Epidermal melanocyte (primary cell): ENCODE data around the gene FRMD6.
"Not testable (repeated sequence)": the region's sequence is repeated elsewhere in the genome, so short reads cannot be mapped to it uniquely, and the experiment has no call there.

ENCODE experiments used
- DNase-seq: peaks from one replicate; pipeline ENCODE4 v3.0.0; 2011; ENCODE audit warnings: low spot score; ENCODE audit not compliant: insufficient read length

Gene FRMD6

GRCh38 chr14:51719955-51720354, 68.2 kb downstream of the FRMD6 start:
- DNase-seq = no peak

GRCh38 chr14:51723990-51724389, 72.3 kb downstream of the FRMD6 start:
- DNase-seq = no peak

GRCh38 chr14:51724650-51725049, 72.9 kb downstream of the FRMD6 start:
- DNase-seq = no peak

- DNase-seq = no peak
These were observed 73.4 kb downstream of the FRMD6 start for GRCh38 chr14:51725061-51725460.

- no peak for DNase-seq
These were observed 74.6 kb downstream of the FRMD6 start for GRCh38 chr14:51726166-51726899.

- no peak for DNase-seq
These were observed 75.8 kb downstream of the FRMD6 start for GRCh38 chr14:51727526-51727925.

- DNase-seq = no peak
These were observed 78.4 kb downstream of the FRMD6 start for GRCh38 chr14:51730098-51730497.

- DNase-seq = no peak
These were observed 79.0 kb downstream of the FRMD6 start for GRCh38 chr14:51730684-51731083.

GRCh38 chr14:51732494-51733112, 80.9 kb downstream of the FRMD6 start:
- no peak for DNase-seq

- no peak for DNase-seq
These were observed 81.4 kb downstream of the FRMD6 start for GRCh38 chr14:51733147-51733546.

GRCh38 chr14:51735851-51736250, 84.1 kb downstream of the FRMD6 start:
- DNase-seq = no peak

GRCh38 chr14:51738754-51739153, 87.0 kb downstream of the FRMD6 start:
- DNase-seq = no peak

GRCh38 chr14:51743588-51744000, 91.9 kb downstream of the FRMD6 start:
- no peak for DNase-seq

- DNase-seq = no peak
These were observed 92.8 kb downstream of the FRMD6 start for GRCh38 chr14:51744372-51745130.

GRCh38 chr14:51746823-51747222, 95.1 kb downstream of the FRMD6 start:
- DNase-seq = not testable (repeated sequence)

- DNase-seq = no peak
These were observed 98.8 kb downstream of the FRMD6 start for GRCh38 chr14:51750542-51750941.

GRCh38 chr14:51751611-51752345, 100.1 kb downstream of the FRMD6 start:
- DNase-seq = not testable (repeated sequence)

- not testable (repeated sequence) for DNase-seq
These were observed 106.0 kb downstream of the FRMD6 start for GRCh38 chr14:51757756-51758155.

GRCh38 chr14:51759950-51760349, 108.2 kb downstream of the FRMD6 start:
- no peak for DNase-seq

GRCh38 chr14:51765726-51766125, 114.0 kb downstream of the FRMD6 start:
- DNase-seq = not testable (repeated sequence)

- not testable (repeated sequence) for DNase-seq
These were observed 114.9 kb downstream of the FRMD6 start for GRCh38 chr14:51766586-51766985.

GRCh38 chr14:51769261-51769660, 117.6 kb downstream of the FRMD6 start:
- DNase-seq = not testable (repeated sequence)
